ENCODE measurements around the gene SULT2B1. TPM values are rescaled to one million over a fixed set of nuclear protein-coding genes. Genes with fewer than 3 reads are reported as not detected.
A peak's percentile ranks its signal among the peaks of the same experiment; 100 is the strongest.

SULT2B1 gene
- total and polyA plus RNA-seq, 4 donors = 2.1 TPM; not detected in 3

DNA sequence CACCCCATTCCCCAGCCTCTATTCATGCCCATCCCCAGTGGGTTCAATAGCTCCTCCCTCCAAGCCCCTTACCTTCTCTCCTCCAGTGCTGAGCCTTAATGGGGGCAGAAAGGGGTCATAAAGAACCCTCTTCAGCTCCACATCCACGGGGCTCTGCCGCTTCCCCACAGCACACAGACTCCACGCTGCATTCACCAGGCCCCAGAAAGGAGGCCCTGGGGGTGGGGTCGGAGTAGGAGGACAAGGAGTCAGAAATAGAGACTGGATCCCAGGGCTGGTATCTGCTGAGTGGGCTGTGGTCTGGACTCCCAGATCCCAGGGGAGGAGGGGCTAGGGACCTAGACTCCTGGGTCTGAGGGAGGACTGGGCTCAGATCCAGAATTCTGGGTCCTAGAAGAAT, 92.4 kb downstream of the SULT2B1 start:
- no peak for ATAC-seq (ENCODE audit: low FRiP score)
- Histone ChIP-seq H3K27ac (ENCODE audit: low read depth in 1 of 2, low read length in 2 of 2) (no peak overlapping the region), H3K4me3 (ENCODE audit: low read length in 2 of 2) (no peak overlapping the region), H3K4me1 (ENCODE audit: control insufficient read depth in 1 of 2, insufficient read depth in 2 of 2, low read length in 2 of 2) (peaks cover 0 to 3% of the 10 kb centered on the region in 2 donors), H3K9me3 (ENCODE audit: control insufficient read depth, low read length) (no peaks in the 10 kb centered on the region), H3K36me3 (ENCODE audit: control insufficient read depth in 1 of 2, insufficient read depth in 2 of 2, low read length in 1 of 2) (no peaks in the 10 kb centered on the region), H3K27me3 (ENCODE audit: control insufficient read depth in 1 of 2, insufficient read depth in 2 of 2, low read length in 1 of 2) (no peaks in the 10 kb centered on the region)
- WGBS, 2 donors = 63 to 75% methylated on average over 4 of the region's 4 CpGs
- no peak for DNase-seq
- intact Hi-C loops (cut with DNase I) = loop anchor here in 1 of 2 donors (10.0 kb wide), 2 partner anchors 200 to 330 kb away; no protein-coding TSS in a partner anchor

GRCh38 chr19:48644839-48645619, 93.1 kb downstream of the SULT2B1 start:
- DNase-seq (peak; percentile 87), ATAC-seq (ENCODE audit: low FRiP score) (peak; percentile 90)
- intact Hi-C loops (cut with DNase I) = loop anchor here in 1 of 2 donors (5.0 to 10.0 kb wide), 3 partner anchors 72 to 330 kb away; partner anchors contain the start of gene MAMSTR
- Histone ChIP-seq H3K27ac (ENCODE audit: low read depth in 1 of 2, low read length in 2 of 2) (peak overlapping the region in 1 of 2 donors; percentile 18), H3K36me3 (ENCODE audit: control insufficient read depth in 1 of 2, insufficient read depth in 2 of 2, low read length in 1 of 2) (no peaks in the 10 kb centered on the region), H3K4me1 (ENCODE audit: control insufficient read depth in 1 of 2, insufficient read depth in 2 of 2, low read length in 2 of 2) (peaks cover 0 to 3% of the 10 kb centered on the region in 2 donors), H3K4me3 (ENCODE audit: low read length in 2 of 2) (peak overlapping the region in 1 of 2 donors; percentile 8), H3K9me3 (ENCODE audit: control insufficient read depth, low read length) (no peaks in the 10 kb centered on the region), H3K27me3 (ENCODE audit: control insufficient read depth in 1 of 2, insufficient read depth in 2 of 2, low read length in 1 of 2) (no peaks in the 10 kb centered on the region)
- WGBS, 2 donors = 0 to 1% methylated on average over 25 of the region's 25 CpGs

DNA sequence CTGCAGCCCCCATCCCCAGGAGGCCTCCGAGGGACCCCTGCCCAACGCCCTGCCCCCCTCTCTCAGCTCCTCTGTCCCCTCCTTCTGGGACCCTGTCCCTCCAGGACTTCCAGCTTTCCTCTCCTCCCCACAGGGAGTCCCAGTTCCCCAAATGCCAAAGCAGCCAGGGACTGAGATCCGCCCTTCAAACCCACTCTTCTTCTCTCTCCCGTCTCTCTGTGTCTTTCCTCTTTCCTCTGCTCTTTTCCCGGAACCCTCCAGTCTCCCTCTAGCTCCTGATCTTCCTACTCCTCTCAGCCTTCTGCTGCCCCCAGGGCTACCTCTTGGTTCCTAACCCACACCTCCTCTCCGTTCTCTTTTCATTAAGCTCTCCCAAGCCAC, 93.6 kb downstream of the SULT2B1 start:
- Histone ChIP-seq H3K27me3 (ENCODE audit: control insufficient read depth in 1 of 2, insufficient read depth in 2 of 2, low read length in 1 of 2) (no peaks in the 10 kb centered on the region), H3K4me1 (ENCODE audit: control insufficient read depth in 1 of 2, insufficient read depth in 2 of 2, low read length in 2 of 2) (peaks cover 0 to 3% of the 10 kb centered on the region in 2 donors), H3K36me3 (ENCODE audit: control insufficient read depth in 1 of 2, insufficient read depth in 2 of 2, low read length in 1 of 2) (no peaks in the 10 kb centered on the region), H3K9me3 (ENCODE audit: control insufficient read depth, low read length) (no peaks in the 10 kb centered on the region), H3K4me3 (ENCODE audit: low read length in 2 of 2) (peak overlapping the region in 1 of 2 donors; percentile 8), H3K27ac (ENCODE audit: low read depth in 1 of 2, low read length in 2 of 2) (peak overlapping the region in 1 of 2 donors; percentile 1)
- peak; percentile 20 for ATAC-seq (ENCODE audit: low FRiP score)
- DNase-seq = no peak
- 0% methylated on average over 6 of the region's 6 CpGs for WGBS, 2 donors
- intact Hi-C loops (cut with DNase I) = loop anchor here in 1 of 2 donors (5.0 to 10.0 kb wide), 3 partner anchors 72 to 329 kb away; partner anchors contain the start of gene MAMSTR

GRCh38 chr19:48646001-48646721, 94.2 kb downstream of the SULT2B1 start, which contains the start of gene CA11:
Gene CA11 (minus strand): TSS chr19:48646187. CDS start chr19:48645632, 555 bp downstream.
- no peaks in the 10 kb centered on the region for H3K36me3 ChIP-seq (ENCODE audit: control insufficient read depth in 1 of 2, insufficient read depth in 2 of 2, low read length in 1 of 2)
- peak within 1 kb of the TSS; percentile 7 to 8 for H3K4me3 ChIP-seq (ENCODE audit: low read length in 2 of 2)
- no peaks in the 10 kb centered on the region for H3K9me3 ChIP-seq (ENCODE audit: control insufficient read depth, low read length)
- H3K27ac ChIP-seq (ENCODE audit: low read depth in 1 of 2, low read length in 2 of 2) = peak within 1 kb of the TSS; percentile 1 to 18
- intact Hi-C loops (cut with DNase I) = loop anchor here in 1 of 2 donors (5.0 to 10.0 kb wide), 3 partner anchors 71 to 329 kb away; partner anchors contain the start of gene MAMSTR
- DNase-seq = peak; percentile 92 to 95
- WGBS, 2 donors = 1% methylated on average over 23 to 33 of the region's 33 CpGs
- H3K4me1 ChIP-seq (ENCODE audit: control insufficient read depth in 1 of 2, insufficient read depth in 2 of 2, low read length in 2 of 2) = peaks cover 0 to 3% of the 10 kb centered on the region in 2 donors
- ATAC-seq (ENCODE audit: low FRiP score) = peak; percentile 95
- no peaks in the 10 kb centered on the region for H3K27me3 ChIP-seq (ENCODE audit: control insufficient read depth in 1 of 2, insufficient read depth in 2 of 2, low read length in 1 of 2)

GRCh38 chr19:48646722-48647216, 94.8 kb downstream of the SULT2B1 start:
- ATAC-seq (ENCODE audit: low FRiP score) (no peak), DNase-seq (no peak)
- intact Hi-C loops (cut with DNase I) = loop anchor here in 1 of 2 donors (5.0 to 10.0 kb wide), 3 partner anchors 71 to 328 kb away; partner anchors contain the start of gene MAMSTR
- no peak overlapping the region for H3K27ac ChIP-seq (ENCODE audit: low read depth in 1 of 2, low read length in 2 of 2)
- H3K4me3 ChIP-seq (ENCODE audit: low read length in 2 of 2) = no peak overlapping the region
- H3K9me3 ChIP-seq (ENCODE audit: control insufficient read depth, low read length) = no peaks in the 10 kb centered on the region
- 12 to 25% methylated on average over 4 to 9 of the region's 10 CpGs for WGBS, 2 donors
- H3K27me3 ChIP-seq (ENCODE audit: control insufficient read depth in 1 of 2, insufficient read depth in 2 of 2, low read length in 1 of 2) = no peaks in the 10 kb centered on the region
- H3K4me1 ChIP-seq (ENCODE audit: control insufficient read depth in 1 of 2, insufficient read depth in 2 of 2, low read length in 2 of 2) = peaks cover 0 to 3% of the 10 kb centered on the region in 2 donors
- H3K36me3 ChIP-seq (ENCODE audit: control insufficient read depth in 1 of 2, insufficient read depth in 2 of 2, low read length in 1 of 2) = no peaks in the 10 kb centered on the region

GRCh38 chr19:48648134-48648533, 96.2 kb downstream of the SULT2B1 start:
- intact Hi-C loops (cut with DNase I) = loop anchor here in 1 of 2 donors (5.0 to 10.0 kb wide), 3 partner anchors 69 to 327 kb away; partner anchors contain the start of gene MAMSTR
- 70 to 72% methylated on average over 2 of the region's 2 CpGs for WGBS, 2 donors
- H3K36me3 ChIP-seq (ENCODE audit: control insufficient read depth in 1 of 2, insufficient read depth in 2 of 2, low read length in 1 of 2) = no peaks in the 10 kb centered on the region
- H3K4me1 ChIP-seq (ENCODE audit: control insufficient read depth in 1 of 2, insufficient read depth in 2 of 2, low read length in 2 of 2) = peaks cover 0 to 3% of the 10 kb centered on the region in 2 donors
- no peaks in the 10 kb centered on the region for H3K9me3 ChIP-seq (ENCODE audit: control insufficient read depth, low read length)
- H3K27me3 ChIP-seq (ENCODE audit: control insufficient read depth in 1 of 2, insufficient read depth in 2 of 2, low read length in 1 of 2) = no peaks in the 10 kb centered on the region
- DNase-seq = no peak
- no peak overlapping the region for H3K4me3 ChIP-seq (ENCODE audit: low read length in 2 of 2)
- ATAC-seq (ENCODE audit: low FRiP score) = no peak
- no peak overlapping the region for H3K27ac ChIP-seq (ENCODE audit: low read depth in 1 of 2, low read length in 2 of 2)

Other genes with a start within 250 kb of the SULT2B1 start
- 100 to 1,000 TPM; 107 to 151 TPM for gene EMP3, start 226.6 kb upstream of the SULT2B1 start, total RNA-seq
- 100 to 1,000 TPM; 109 to 149 TPM for gene EMP3, start 226.6 kb upstream of the SULT2B1 start, polyA plus RNA-seq
- 1 to 10 TPM; 4.9 to 9.2 TPM for gene TMEM143, start 188.2 kb upstream of the SULT2B1 start, total RNA-seq
- gene TMEM143, start 188.2 kb upstream of the SULT2B1 start, polyA plus RNA-seq = 1 to 10 TPM; 6.4 to 6.6 TPM
- not detected for gene SYNGR4, start 187.8 kb upstream of the SULT2B1 start, total RNA-seq
- not detected for gene SYNGR4, start 187.8 kb upstream of the SULT2B1 start, polyA plus RNA-seq
- gene KDELR1, start 160.6 kb upstream of the SULT2B1 start, total RNA-seq = 100 to 1,000 TPM in 1 of 2 donors, 10 to 100 TPM in 1; 94.0 to 128 TPM
- 100 to 1,000 TPM in 1 of 2 donors, 10 to 100 TPM in 1; 60.7 to 122 TPM for gene KDELR1, start 160.6 kb upstream of the SULT2B1 start, polyA plus RNA-seq
- 1 to 10 TPM in 1 of 2 donors, under 1 TPM in 1; 0.91 to 4.0 TPM for gene GRIN2D, start 158.5 kb upstream of the SULT2B1 start, total RNA-seq
- gene GRIN2D, start 158.5 kb upstream of the SULT2B1 start, polyA plus RNA-seq = under 1 TPM in 1 of 2 donors, not detected in 1; 0.03 TPM
- 10 to 100 TPM; 21.4 to 25.8 TPM for gene GRWD1, start 106.2 kb upstream of the SULT2B1 start, total RNA-seq
- 1 to 10 TPM; 7.0 to 9.0 TPM for gene GRWD1, start 106.2 kb upstream of the SULT2B1 start, polyA plus RNA-seq
- 1 to 10 TPM; 1.1 TPM for gene KCNJ14, start 96.6 kb upstream of the SULT2B1 start, total RNA-seq
- gene KCNJ14, start 96.6 kb upstream of the SULT2B1 start, polyA plus RNA-seq = under 1 TPM in 1 of 2 donors, not detected in 1; 0.36 TPM
- 10 to 100 TPM; 56.8 to 61.2 TPM for gene CYTH2, start 82.8 kb upstream of the SULT2B1 start, total RNA-seq
- gene CYTH2, start 82.8 kb upstream of the SULT2B1 start, polyA plus RNA-seq = 10 to 100 TPM; 32.7 to 76.6 TPM
- 1 to 10 TPM in 1 of 2 donors, under 1 TPM in 1; 0.71 to 4.2 TPM for gene LMTK3, start 40.3 kb upstream of the SULT2B1 start, total RNA-seq
- gene LMTK3, start 40.3 kb upstream of the SULT2B1 start, polyA plus RNA-seq = 1 to 10 TPM in 1 of 2 donors, under 1 TPM in 1; 0.51 to 1.3 TPM
- gene SPACA4, start 54.6 kb downstream of the SULT2B1 start, total RNA-seq = not detected
- under 1 TPM in 1 of 2 donors, not detected in 1; 0.18 TPM for gene SPACA4, start 54.6 kb downstream of the SULT2B1 start, polyA plus RNA-seq
- gene FAM83E, start 62.9 kb downstream of the SULT2B1 start, total RNA-seq = under 1 TPM in 1 of 2 donors, not detected in 1; 0.45 TPM
- 10 to 100 TPM in 1 of 2 donors, under 1 TPM in 1; 0.74 to 12.3 TPM for gene FAM83E, start 62.9 kb downstream of the SULT2B1 start, polyA plus RNA-seq
- gene RPL18, start 67.0 kb downstream of the SULT2B1 start, total RNA-seq = 100 to 1,000 TPM; 900 to 909 TPM
- 1,000 to 10,000 TPM; 2,172 to 2,376 TPM for gene RPL18, start 67.0 kb downstream of the SULT2B1 start, polyA plus RNA-seq
- gene SPHK2, start 67.3 kb downstream of the SULT2B1 start, total RNA-seq = 10 to 100 TPM; 14.6 to 17.9 TPM
- 10 to 100 TPM; 21.5 to 25.4 TPM for gene SPHK2, start 67.3 kb downstream of the SULT2B1 start, polyA plus RNA-seq
- 10 to 100 TPM in 1 of 2 donors, 1 to 10 TPM in 1; 1.5 to 10.7 TPM for gene DBP, start 85.2 kb downstream of the SULT2B1 start, total RNA-seq
- 1 to 10 TPM; 5.3 to 6.8 TPM for gene DBP, start 85.2 kb downstream of the SULT2B1 start, polyA plus RNA-seq
- 10 to 100 TPM in 1 of 2 donors, 1 to 10 TPM in 1; 6.4 to 12.0 TPM for gene CA11, start 94.0 kb downstream of the SULT2B1 start, total RNA-seq
- 10 to 100 TPM; 13.9 to 59.5 TPM for gene CA11, start 94.0 kb downstream of the SULT2B1 start, polyA plus RNA-seq
- under 1 TPM; 0.52 to 0.96 TPM for gene NTN5, start 120.8 kb downstream of the SULT2B1 start, total RNA-seq
- gene NTN5, start 120.8 kb downstream of the SULT2B1 start, polyA plus RNA-seq = 1 to 10 TPM in 1 of 2 donors, not detected in 1; 2.0 TPM
- not detected for gene FUT2, start 143.8 kb downstream of the SULT2B1 start, total RNA-seq
- gene FUT2, start 143.8 kb downstream of the SULT2B1 start, polyA plus RNA-seq = 1 to 10 TPM in 1 of 2 donors, not detected in 1; 2.8 TPM
- gene MAMSTR, start 167.6 kb downstream of the SULT2B1 start, total RNA-seq = 1 to 10 TPM in 1 of 2 donors, under 1 TPM in 1; 0.58 to 3.7 TPM
- gene MAMSTR, start 167.6 kb downstream of the SULT2B1 start, polyA plus RNA-seq = 1 to 10 TPM in 1 of 2 donors, under 1 TPM in 1; 1.00 to 3.3 TPM
- gene RASIP1, start 188.4 kb downstream of the SULT2B1 start, total RNA-seq = 10 to 100 TPM; 15.4 to 31.2 TPM
- gene RASIP1, start 188.4 kb downstream of the SULT2B1 start, polyA plus RNA-seq = 1 to 10 TPM; 1.8 to 3.4 TPM
- gene IZUMO1, start 194.7 kb downstream of the SULT2B1 start, total RNA-seq = 1 to 10 TPM in 1 of 2 donors, under 1 TPM in 1; 0.66 to 1.6 TPM
- under 1 TPM in 1 of 2 donors, not detected in 1; 0.10 TPM for gene IZUMO1, start 194.7 kb downstream of the SULT2B1 start, polyA plus RNA-seq
- gene FUT1, start 200.5 kb downstream of the SULT2B1 start, total RNA-seq = 1 to 10 TPM; 2.3 to 4.4 TPM
- gene FUT1, start 200.5 kb downstream of the SULT2B1 start, polyA plus RNA-seq = under 1 TPM in 1 of 2 donors, not detected in 1; 0.05 TPM
- not detected for gene FGF21, start 203.4 kb downstream of the SULT2B1 start, total RNA-seq
- not detected for gene FGF21, start 203.4 kb downstream of the SULT2B1 start, polyA plus RNA-seq

All from aorta (tissue), 5 donors.